ENCODE measurements around the gene EGLN3. TPM values are rescaled to one million over a fixed set of nuclear protein-coding genes. Genes with fewer than 3 reads are reported as not detected.

The EGLN3 gene
- total and polyA plus RNA-seq, 4 donors, result 1.3 to 2.3 (median 1.5) TPM

DNA sequence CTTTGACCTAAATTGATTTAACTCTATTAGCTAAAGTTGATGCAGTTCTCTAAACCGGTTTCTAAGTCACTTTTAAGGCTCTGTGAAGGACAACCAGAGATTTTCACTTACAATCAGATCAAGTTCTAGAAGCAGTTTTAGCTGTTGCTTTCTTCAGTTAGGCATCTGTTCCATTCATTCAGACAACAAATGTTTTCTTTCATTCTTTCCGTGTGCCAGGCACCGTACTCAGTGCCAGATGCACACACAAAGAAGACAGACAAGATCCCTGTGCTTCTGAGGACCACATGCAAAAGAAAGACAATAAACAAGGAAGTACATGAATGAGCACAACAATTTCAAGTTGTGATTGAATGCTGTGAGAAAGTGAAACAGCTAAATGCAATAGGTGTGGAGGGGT is 11.1 kb upstream of the EGLN3 start:
- WGBS, result 60% methylated on average over 3 of the region's 3 CpGs
- Histone ChIP-seq H3K27ac (ENCODE audit: low read depth in 1 of 2, low read length in 2 of 2) (no peak overlapping the region), H3K4me3 (ENCODE audit: low read depth in 1 of 3, low read length in 3 of 3) (no peak overlapping the region), H3K9ac (ENCODE audit: low read depth in 1 of 2, low read length in 2 of 2) (no peak overlapping the region), H3K36me3 (ENCODE audit: control insufficient read depth in 4 of 4, insufficient read depth in 3 of 4, low read depth in 1 of 4, low read length in 3 of 4) (no peaks in the 10 kb centered on the region), H3K4me1 (ENCODE audit: control insufficient read depth in 4 of 4, insufficient read depth in 4 of 4, low read length in 3 of 4) (no peaks in the 10 kb centered on the region), H3K9me3 (ENCODE audit: control insufficient read depth in 4 of 4, low read length in 3 of 4) (no peaks in the 10 kb centered on the region), H3K27me3 (ENCODE audit: control insufficient read depth in 4 of 4, insufficient read depth in 4 of 4, low read length in 3 of 4) (no peaks in the 10 kb centered on the region)
- DNase-seq (ENCODE audit: low spot score), result no peak
- TF ChIP-seq GABPA (IDR thresholded peaks at IDR 0.05 in 1 of 2, conservative IDR thresholded peaks at IDR 0.05 in 1 of 2), result no peak
- no peak for TF ChIP-seq FOXA2 (IDR thresholded peaks at IDR 0.05)
- TF ChIP-seq JUND (IDR thresholded peaks at IDR 0.05), result no peak
- TF ChIP-seq, protein P1, sequence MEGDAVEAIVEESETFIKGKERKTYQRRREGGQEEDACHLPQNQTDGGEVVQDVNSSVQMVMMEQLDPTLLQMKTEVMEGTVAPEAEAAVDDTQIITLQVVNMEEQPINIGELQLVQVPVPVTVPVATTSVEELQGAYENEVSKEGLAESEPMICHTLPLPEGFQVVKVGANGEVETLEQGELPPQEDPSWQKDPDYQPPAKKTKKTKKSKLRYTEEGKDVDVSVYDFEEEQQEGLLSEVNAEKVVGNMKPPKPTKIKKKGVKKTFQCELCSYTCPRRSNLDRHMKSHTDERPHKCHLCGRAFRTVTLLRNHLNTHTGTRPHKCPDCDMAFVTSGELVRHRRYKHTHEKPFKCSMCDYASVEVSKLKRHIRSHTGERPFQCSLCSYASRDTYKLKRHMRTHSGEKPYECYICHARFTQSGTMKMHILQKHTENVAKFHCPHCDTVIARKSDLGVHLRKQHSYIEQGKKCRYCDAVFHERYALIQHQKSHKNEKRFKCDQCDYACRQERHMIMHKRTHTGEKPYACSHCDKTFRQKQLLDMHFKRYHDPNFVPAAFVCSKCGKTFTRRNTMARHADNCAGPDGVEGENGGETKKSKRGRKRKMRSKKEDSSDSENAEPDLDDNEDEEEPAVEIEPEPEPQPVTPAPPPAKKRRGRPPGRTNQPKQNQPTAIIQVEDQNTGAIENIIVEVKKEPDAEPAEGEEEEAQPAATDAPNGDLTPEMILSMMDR (IDR thresholded peaks at IDR 0.05; ENCODE audit: low read depth, low read length, missing input control), result no peak
- TF ChIP-seq TAF1 (conservative IDR thresholded peaks at IDR 0.05), result no peak
- no peak for TF ChIP-seq YY1 (IDR thresholded peaks at IDR 0.05)
- no peak for TF ChIP-seq FOXA1 (IDR thresholded peaks at IDR 0.05)
- TF ChIP-seq, protein P2, sequence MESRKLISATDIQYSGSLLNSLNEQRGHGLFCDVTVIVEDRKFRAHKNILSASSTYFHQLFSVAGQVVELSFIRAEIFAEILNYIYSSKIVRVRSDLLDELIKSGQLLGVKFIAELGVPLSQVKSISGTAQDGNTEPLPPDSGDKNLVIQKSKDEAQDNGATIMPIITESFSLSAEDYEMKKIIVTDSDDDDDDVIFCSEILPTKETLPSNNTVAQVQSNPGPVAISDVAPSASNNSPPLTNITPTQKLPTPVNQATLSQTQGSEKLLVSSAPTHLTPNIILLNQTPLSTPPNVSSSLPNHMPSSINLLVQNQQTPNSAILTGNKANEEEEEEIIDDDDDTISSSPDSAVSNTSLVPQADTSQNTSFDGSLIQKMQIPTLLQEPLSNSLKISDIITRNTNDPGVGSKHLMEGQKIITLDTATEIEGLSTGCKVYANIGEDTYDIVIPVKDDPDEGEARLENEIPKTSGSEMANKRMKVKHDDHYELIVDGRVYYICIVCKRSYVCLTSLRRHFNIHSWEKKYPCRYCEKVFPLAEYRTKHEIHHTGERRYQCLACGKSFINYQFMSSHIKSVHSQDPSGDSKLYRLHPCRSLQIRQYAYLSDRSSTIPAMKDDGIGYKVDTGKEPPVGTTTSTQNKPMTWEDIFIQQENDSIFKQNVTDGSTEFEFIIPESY (IDR thresholded peaks at IDR 0.05), result no peak
- TF ChIP-seq, protein P3, sequence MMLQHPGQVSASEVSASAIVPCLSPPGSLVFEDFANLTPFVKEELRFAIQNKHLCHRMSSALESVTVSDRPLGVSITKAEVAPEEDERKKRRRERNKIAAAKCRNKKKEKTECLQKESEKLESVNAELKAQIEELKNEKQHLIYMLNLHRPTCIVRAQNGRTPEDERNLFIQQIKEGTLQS (IDR thresholded peaks at IDR 0.05), result no peak
- TF ChIP-seq RAD21 (IDR thresholded peaks at IDR 0.05), result no peak
- TF ChIP-seq SP1 (IDR thresholded peaks at IDR 0.05), result no peak
- no peak for TF ChIP-seq RXRA (IDR thresholded peaks at IDR 0.05)
- no peak for TF ChIP-seq EGR1 (IDR thresholded peaks at IDR 0.05; ENCODE audit: low read depth in 2 of 2)
- TF ChIP-seq HNF4A (conservative IDR thresholded peaks at IDR 0.05), result no peak
- no peak for TF ChIP-seq NR2F2 (IDR thresholded peaks at IDR 0.05)
- no peak for TF ChIP-seq HNF4G (IDR thresholded peaks at IDR 0.05)
- TF ChIP-seq, protein P4, sequence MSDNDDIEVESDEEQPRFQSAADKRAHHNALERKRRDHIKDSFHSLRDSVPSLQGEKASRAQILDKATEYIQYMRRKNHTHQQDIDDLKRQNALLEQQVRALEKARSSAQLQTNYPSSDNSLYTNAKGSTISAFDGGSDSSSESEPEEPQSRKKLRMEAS (IDR thresholded peaks at IDR 0.05), result no peak
- TF ChIP-seq, protein P5, sequence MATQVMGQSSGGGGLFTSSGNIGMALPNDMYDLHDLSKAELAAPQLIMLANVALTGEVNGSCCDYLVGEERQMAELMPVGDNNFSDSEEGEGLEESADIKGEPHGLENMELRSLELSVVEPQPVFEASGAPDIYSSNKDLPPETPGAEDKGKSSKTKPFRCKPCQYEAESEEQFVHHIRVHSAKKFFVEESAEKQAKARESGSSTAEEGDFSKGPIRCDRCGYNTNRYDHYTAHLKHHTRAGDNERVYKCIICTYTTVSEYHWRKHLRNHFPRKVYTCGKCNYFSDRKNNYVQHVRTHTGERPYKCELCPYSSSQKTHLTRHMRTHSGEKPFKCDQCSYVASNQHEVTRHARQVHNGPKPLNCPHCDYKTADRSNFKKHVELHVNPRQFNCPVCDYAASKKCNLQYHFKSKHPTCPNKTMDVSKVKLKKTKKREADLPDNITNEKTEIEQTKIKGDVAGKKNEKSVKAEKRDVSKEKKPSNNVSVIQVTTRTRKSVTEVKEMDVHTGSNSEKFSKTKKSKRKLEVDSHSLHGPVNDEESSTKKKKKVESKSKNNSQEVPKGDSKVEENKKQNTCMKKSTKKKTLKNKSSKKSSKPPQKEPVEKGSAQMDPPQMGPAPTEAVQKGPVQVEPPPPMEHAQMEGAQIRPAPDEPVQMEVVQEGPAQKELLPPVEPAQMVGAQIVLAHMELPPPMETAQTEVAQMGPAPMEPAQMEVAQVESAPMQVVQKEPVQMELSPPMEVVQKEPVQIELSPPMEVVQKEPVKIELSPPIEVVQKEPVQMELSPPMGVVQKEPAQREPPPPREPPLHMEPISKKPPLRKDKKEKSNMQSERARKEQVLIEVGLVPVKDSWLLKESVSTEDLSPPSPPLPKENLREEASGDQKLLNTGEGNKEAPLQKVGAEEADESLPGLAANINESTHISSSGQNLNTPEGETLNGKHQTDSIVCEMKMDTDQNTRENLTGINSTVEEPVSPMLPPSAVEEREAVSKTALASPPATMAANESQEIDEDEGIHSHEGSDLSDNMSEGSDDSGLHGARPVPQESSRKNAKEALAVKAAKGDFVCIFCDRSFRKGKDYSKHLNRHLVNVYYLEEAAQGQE (IDR thresholded peaks at IDR 0.05), result no peak

Data from liver (tissue), 9 donors.